Measurements from ENCODE around the gene AP2A1.
"Not testable (repeated sequence)": the region's sequence is repeated elsewhere in the genome, so short reads cannot be mapped to it uniquely, and the experiment has no call there.

The AP2A1 gene

DNA sequence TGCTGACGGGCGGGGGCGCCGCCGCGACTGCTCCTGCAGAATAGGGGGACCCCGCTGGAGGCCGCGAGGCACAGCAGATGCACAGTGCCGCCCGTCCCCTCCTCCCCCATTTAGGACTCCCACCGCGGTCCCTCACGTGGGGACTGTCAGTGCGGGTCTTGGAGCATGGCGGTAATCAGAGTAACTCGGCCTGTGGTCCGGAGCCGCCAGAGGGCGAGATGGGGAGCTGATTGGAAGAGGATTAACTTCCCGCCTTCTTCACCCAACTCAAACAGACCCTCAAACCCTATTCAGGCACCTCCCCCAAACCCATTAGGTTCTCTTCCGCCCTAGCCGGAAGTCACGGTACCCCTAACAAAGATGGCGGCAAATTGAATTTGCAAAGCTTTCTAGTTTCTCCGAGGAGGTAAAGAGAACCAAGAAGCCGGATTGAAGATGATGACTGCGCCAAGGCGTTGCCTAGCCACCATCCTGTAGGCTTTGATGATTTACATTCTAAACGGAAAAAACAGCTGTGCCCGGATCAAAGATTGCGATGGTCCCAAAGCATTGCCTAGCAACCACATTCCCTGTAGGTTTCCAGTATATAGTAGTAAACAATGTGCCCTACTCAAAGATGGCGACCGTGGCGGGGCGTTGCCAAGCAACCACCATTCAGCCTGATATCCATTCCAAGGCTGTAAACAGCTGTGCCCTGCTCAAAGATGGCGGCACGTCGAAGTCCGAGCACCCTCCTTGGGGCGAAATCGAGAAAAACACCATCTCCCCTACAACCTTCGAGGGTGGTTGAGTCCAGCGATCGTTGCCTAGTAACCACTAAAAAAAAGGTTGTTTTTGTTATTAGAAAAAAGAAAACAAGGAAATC is 46.4 kb downstream of the AP2A1 start, which contains the start of gene FUZ:
TSS of gene FUZ (minus strand) at position 296 of the 865 bp plus-strand sequence. CDS start at position 110, 186 bp downstream.
- peak; percentile 99 for DNase-seq (ENCODE audit: low spot score)

DNA sequence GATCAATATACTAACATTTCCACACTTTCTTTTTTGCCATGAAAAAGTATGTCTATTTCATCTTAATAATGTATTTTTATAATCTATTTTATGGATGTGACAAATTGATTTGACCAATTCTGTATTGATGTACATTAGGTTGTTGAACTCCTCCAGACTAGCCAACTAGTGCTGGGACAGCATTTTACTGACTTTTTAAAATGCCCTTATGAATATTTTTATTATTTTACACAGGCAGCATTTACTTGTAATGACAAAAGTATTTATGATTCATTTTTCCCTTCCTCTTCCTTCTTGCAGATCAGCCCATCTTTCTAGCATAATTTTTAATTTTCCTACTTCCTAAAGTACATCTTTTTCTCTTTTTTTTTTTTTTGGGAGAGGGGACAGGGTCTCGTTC is 47.2 kb downstream of the AP2A1 start:
- DNase-seq (ENCODE audit: low spot score): no peak

DNA sequence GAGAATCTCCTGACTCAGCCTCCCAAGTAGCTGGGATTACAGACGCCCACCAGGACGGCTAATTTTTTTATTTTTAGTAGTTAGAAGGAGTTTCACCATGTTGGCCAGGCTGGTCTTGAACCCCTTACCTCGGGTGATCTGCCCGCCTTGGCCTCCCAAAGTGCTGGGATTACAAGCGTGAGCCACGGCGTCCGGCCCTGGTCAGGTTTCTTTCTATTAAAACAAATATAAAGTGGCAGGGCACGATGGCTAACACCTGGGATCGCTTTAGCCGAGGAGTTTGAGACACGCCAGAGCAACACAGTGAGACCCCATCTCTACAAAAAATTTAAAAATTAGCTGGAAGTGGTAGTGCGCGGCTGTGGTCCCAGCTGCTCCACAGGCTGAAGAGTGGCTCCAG is 49.8 kb downstream of the AP2A1 start:
- no peak for DNase-seq (ENCODE audit: low spot score)

DNA sequence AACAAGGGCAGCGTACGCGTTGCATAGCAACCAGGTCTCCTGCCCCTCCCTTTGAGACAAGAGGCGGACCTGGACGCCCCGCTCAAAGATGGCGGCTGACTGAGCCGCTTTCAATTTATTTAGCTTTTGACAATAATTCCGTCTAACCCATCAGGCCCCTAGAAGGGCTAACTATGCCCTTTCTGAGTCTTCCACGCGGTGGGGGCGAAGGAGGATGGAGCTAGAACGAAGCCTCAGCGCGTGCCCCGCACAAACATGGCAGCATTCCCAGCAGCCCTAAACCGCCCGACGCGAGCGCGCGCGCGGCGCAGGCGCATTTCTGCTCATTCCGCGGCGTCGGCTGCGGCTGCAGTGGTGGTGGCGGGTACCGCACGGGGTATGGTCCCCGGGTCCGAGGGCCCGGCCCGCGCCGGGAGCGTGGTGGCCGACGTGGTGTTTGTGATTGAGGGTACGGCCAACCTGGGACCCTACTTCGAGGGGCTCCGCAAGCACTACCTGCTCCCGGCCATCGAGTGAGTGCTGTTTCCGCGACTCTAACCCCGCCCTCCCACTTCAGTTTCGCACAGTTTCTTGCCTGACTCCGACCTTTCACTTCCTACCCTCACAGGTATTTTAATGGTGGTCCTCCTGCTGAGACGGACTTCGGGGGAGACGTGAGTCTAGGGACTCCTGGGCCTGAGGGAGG is 51.3 kb downstream of the AP2A1 start, which contains the start of gene MED25:
TSS of gene MED25 (plus strand) at position 326 of the 685 bp plus-strand sequence. CDS start at position 379, 53 bp downstream.
- DNase-seq (ENCODE audit: low spot score): peak; percentile 92

DNA sequence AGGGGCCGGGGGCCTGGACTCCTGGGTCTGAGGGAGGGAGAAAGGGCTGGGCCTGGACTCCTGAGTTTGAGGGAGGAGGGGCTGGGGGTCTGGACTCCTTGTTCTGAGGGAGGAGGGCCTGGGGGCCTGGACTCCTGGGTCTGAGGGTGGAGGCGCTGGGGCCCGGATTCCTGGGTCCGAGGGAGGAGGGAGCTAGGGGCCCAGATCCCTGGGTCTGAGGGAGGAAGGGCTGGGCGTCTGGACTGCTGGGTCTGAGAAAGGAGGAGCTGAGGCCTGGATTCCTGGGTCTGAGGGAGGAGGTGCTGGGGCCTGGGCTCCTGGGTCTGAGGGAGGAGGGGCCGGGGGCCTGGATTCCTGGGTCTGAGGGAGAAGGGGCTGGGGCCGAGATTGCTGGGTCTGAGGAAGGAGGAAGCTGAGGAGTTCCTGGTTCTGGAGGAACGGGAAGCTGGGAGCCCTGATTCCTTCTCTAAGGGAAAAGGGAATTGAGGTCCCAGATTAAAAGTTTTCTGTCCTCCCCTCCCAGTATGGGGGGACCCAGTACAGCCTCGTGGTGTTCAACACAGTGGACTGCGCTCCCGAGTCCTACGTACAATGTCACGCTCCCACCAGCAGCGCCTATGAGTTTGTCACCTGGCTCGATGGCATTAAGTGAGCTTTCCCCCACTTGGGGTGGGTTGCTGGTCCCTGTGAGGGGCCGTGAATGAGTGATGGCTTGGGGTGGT is 52.0 kb downstream of the AP2A1 start:
- no peak for DNase-seq (ENCODE audit: low spot score)

DNA sequence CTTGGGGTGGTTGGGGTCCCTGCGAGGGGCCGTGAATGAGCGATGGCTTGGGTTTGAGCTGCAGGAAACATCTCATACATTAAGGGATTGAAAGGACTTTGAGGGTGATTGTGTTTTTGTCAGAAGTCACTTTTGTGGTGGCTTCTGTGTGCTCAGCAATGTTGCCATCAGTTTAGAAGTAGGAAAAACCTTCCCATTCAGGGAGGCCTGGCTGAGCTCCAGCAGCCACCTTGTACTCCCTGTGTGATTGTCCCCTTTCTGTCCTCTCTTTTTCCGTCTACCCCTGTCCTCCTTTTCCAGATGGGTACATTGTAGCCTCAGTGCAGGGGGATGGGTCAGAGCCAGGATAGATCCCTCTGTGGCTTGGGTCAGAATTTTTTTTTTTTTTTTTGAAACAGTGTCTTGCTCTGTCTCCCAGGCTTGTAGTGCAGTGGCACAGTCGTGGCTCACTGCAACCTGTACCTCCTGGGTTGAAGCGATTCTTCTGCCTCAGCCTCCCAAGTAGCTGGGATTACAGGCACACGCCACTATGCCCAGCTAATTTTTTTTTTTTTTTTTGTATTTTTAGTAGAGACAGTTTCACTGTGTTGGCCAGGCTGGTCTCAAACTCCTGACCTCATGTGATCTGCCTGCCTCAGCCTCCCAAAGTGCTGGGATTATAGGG is 52.8 kb downstream of the AP2A1 start:
- not testable (repeated sequence) for DNase-seq (ENCODE audit: low spot score)

DNA sequence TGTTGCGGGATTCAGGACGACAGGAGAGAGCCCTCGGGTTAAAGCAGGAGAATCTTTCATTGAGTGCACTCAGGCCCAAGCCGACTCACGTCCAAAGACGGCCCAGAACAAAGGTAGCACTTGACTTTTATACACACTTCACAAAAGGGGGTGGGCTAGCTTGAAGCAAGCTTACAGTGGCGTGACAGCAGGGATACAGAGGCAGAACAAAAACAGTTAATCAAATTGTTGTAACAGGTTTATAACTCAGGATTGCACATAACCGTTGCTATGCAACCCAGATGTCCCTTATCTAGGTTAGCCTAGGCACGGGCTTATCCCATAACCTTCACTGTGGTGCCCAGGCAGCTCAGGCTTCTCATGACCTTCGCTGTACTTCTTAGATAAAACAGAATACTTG is 53.3 kb downstream of the AP2A1 start:
- no peak for DNase-seq (ENCODE audit: low spot score)

DNA sequence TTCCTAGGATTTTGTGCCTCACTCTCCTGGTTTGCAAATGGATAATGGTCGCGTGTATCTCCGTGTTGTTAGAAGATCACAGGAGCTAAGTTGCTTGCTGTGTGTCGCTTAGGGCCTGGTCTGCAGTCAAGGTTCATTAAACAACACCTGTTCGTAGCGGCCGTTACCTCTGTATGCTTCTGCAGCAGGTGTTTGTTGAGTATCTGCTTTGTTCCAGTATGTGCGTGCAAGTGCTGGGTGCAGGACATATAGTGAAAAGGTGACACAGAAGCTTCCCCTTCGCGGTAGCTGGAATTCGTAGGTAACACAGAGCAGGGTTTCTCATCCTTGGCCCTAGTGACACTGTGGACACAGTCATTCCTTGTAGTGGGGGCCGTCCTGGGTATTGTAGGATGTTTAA is 56.7 kb downstream of the AP2A1 start:
- DNase-seq (ENCODE audit: low spot score): peak; percentile 56

DNA sequence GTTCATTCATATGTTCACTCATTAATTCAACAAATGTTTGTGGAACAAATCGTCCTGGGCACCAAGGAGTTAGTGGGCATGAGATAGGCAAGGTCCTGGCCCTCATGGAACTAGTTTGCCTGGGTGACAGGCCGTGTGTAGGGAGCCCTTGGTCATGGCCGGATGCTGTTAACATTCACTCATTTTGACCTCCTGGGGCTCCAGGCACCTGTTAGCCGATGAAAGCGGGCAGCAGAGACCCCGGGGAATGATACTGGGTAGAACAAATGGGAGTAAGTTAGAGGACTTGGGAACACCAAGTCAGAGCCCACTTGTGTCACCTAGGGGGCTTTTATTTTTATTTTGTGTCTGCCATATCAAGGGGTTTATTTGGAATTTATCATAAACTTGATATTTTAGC is 57.9 kb downstream of the AP2A1 start:
- no peak for DNase-seq (ENCODE audit: low spot score)

DNA sequence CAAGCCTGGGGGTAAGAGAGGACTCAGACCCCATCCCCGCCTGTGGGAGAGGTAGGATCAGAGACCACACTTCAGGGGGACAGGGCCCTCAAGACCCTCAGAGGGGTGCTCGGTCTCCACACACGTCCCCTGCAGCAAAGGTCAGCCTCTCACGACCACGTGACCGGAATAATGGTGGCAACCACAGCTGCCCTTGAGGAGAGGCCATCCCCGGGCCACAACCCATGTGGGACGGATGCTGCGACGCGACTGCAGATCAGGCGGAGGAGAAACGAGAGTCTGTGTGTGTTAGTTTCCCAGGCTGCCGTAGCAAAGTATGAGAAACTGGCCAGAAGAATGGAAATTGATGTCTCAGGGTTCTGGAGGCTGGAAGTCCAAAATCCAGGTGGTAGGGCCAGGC is 60.2 kb downstream of the AP2A1 start:
- no peak for DNase-seq (ENCODE audit: low spot score)

DNA sequence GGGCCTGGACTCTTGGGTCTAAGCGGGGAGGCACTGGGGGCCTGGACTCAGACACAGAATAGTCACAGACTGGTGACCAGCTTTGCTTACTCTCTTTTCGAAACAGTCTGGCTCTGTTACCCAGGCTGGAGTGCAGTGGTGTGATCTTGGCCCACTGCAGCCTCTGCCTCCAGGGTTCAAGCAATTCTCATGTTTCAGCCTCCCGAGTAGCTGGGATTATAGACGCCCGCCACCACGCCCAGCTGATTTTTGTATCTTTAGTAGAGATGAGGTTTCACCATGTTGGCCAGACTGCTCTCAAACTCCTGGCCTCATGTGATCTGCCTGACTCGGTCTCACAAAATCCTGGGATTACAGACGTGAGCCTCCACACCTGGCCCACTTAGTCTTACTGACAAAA is 62.4 kb downstream of the AP2A1 start:
- DNase-seq (ENCODE audit: low spot score): no peak

DNA sequence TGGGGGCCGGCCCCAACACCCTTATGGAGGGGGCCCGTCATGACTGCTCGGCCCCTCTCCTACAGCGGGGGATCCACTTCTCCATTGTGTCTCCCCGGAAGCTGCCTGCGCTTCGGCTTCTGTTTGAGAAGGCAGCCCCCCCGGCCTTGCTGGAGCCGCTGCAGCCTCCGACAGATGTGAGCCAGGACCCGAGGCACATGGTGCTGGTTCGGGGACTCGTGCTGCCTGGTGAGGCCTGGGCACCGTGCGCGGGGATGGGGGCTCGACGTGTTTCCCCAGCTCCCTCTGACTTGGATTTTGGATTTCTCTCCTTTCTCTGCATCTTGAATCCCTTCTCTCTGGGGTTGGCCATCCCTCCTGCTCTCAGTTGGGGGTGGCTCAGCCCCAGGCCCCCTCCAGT is 62.9 kb downstream of the AP2A1 start:
- DNase-seq (ENCODE audit: low spot score): no peak

DNA sequence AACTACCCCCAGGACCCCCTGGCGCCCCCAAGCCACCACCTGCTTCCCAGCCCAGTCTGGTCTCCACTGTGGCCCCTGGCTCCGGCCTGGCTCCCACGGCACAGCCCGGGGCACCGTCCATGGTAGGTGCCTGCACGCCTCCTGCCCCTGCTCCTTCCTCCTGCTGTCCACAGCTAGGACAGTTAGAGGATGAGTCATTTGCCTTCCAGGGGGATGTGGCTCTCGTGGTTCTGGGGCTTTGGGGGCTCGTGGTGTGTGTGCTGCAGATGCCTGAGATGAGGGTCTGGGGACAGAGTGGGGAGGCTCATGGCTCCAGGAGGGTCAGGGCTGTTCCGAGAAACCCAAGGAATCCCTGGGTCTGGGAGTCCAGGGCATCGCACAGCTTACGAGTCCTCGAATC is 64.0 kb downstream of the AP2A1 start:
- DNase-seq (ENCODE audit: low spot score): no peak

DNA sequence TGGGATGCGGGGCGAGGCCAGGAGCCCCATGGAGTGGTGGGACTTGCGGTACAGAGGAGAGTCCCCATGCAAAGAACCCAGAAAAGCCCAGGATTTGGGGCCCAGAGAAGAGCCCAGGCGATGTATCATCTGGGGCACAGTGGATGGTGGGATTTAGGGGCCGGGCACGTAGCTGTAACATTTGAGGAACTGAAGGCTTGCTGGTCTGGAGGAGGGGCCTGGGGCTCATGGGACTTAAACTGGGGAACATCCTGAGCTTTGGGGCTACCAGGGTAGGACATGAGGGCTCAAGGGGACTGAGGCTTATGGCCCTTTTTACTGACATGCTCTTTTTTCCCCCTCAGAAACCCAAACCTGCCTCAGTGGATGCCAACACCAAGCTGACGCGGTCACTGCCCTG is 64.8 kb downstream of the AP2A1 start:
- no peak for DNase-seq (ENCODE audit: low spot score)

DNA sequence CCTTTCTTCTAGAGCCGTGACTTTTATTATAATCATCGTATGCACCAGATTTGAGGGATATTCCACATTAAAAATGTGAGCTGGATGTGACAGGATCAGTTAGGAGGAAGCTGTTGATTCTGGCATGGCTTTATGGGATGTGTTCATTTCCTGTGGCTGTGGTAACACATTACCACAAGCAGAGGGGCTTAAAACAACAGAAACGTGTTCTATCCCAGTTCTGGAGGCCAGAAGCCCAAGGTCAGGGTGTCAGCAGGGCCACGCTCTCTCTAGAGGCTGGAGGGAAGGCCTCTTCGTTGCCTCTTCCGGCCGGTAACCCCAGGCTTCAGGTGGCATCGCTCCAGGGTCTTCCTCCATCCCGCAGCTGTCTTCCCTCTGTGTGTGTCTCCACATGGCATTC is 65.8 kb downstream of the AP2A1 start:
- DNase-seq (ENCODE audit: low spot score): no peak

DNA sequence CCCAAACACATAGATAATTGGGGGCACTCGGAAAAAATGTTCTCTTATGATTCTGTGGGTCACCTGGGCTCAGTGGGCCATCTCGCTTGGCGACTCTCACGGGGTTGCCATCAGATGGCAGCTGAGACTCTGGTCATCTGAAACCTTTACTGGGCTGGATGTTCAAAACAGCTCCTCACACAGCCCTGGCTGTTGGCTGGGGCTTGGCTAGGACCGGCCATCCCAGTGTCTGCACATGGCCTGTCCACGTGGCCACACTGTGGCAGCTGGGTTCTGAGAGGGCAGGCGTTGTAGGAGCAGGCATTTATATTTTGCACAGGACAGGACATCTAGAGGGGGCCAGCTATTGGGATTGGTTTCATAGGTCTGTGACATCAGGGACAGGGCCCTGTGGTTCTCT is 66.8 kb downstream of the AP2A1 start:
- no peak for DNase-seq (ENCODE audit: low spot score)

DNA sequence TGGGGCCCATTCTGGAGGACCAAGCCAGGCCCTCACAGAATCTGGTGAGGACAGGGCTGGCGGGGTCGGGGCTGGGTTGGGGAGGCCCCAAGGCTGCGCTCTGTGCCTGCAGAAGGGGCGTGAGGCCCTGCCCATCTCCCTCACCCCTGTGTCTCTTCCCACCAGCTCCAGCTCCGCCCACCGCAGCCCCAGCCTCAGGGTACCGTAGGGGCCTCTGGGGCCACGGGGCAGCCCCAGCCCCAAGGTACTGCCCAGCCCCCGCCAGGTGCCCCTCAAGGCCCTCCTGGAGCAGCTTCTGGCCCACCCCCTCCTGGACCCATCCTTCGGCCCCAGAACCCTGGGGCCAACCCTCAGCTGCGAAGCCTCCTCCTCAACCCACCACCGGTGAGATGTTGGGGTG is 68.8 kb downstream of the AP2A1 start:
- DNase-seq (ENCODE audit: low spot score): no peak

DNA sequence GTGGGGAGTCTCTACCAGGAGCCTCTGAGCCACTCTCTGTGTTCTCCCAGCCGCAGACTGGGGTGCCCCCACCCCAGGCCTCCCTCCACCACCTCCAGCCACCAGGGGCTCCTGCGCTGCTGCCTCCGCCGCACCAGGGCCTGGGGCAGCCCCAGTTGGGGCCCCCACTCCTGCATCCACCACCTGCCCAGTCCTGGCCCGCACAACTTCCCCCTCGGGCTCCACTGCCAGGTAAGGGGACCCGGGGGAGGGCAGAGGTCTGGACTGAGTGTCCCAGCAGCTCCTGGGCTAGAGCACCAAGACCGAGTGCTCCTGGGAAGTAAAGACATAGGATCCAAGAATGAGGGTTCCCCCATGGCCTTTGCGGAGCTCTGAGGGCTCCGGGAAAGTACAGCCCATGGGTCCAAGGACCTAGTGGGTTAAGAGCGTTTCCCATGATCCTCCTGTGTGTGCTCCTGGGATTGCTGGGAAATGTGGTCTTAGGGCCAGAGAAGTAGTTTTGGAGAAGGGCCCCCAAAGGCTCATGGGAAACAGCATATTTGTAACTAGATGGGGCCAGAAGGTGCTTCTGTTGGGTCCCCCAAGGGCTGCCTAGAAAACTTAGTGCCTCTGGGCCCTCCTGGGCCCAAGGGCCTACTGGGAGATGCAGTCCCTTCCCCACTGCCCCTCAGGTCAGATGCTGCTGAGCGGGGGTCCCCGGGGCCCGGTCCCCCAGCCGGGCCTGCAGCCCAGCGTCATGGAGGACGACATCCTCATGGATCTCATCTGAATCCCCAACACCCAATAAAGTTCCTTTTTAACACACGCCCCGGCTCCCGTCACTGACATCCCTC is 69.6 kb downstream of the AP2A1 start:
- DNase-seq (ENCODE audit: low spot score): no peak

DNA sequence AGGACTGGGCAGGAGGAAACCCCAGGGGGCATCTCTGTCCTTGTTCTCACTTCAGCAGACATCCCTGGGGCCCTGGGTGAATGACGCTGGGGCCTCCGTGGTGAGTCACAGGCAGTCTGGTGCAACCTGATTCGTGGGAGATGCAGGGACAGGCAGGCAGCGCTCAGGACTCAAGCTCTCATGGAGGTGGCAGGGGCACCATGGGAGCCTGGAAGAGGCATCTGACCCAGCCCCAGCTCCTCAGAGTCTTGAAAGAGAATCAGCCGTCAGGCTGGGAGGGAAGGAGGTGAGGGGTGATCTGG is 70.2 kb downstream of the AP2A1 start:
- DNase-seq (ENCODE audit: low spot score): no peak

DNA sequence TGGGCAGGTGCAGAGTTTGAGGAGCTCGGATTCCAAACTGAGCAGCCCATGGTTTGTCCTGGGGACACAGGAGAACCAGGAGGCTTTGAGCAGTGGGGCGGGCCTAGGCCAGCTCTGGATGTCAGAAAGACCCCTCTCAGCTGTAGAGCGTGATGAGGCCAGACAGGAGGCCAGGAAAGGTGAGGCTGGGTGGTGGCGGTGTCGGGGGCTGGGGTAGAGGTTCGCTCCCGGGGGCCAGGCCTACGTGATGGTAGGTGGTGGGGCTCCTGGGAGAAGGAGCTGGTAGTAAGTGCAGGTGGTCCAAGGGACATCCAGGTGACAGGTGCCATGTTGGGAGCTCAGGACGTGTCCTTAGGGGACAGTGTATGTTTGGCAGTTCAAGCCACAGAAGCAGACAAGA is 70.6 kb downstream of the AP2A1 start:
- DNase-seq (ENCODE audit: low spot score): no peak

DNA sequence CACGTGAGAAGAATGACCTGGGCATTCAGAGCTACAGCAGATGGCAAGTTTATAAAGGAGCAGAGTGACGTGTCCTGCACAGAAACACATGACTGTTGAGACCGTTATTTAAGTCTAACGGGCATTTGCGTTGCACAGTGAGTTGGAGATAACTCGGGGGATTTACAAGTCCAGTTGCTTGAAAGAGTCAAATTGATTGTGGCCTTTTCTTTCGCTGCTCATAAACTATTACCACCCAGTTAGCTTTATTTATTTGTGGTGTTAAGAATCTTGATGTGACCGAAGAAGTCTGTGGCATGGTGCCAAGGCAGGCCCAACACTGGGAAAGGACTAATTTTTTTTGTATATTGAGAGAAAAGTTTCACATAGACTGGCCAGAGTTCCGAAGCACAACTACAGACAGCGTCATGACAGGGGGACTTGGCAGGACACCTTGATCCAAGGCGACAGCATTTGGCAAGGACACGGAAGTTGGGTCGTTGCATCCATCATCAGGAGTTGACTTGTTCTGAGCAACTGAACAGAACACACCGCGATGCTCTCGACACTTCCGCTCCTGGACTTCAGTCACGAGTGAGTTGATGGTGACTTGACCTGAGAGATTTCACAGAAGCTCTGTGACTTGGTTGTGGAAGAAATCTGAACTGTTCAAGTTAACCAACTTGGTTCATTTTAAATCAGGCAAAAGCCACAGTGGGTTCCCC is 72.2 kb downstream of the AP2A1 start:
- no peak for DNase-seq (ENCODE audit: low spot score)
